Kidney (tissue), 14 donors: ENCODE measurements around the gene SOS2. TPM values are rescaled to one million over a fixed set of nuclear protein-coding genes. Genes with fewer than 3 reads are reported as not detected.

Experiments
- DNase-seq, 5 donors: peaks; one replicate each; pipeline ENCODE4 v3.0.0-alpha.2; 2013 to 2020
- FAIRE-seq: peaks from 2 replicates; lab custom pipeline; 2012; peaks lifted over from hg19 to GRCh38; lab: Jason Lieb, UNC
- H3K27ac ChIP-seq, 2 donors: one replicate each; pipeline ENCODE4 v1.7.0; 2013; ENCODE audit warnings: low read depth in 2 of 2, low read length in 2 of 2, inconsistent platforms in 1 of 2
- H3K27me3 ChIP-seq: one replicate; pipeline ENCODE4 v1.7.1; 2013; ENCODE audit warnings: low read length, inconsistent platforms; ENCODE audit not compliant: control insufficient read depth, insufficient read depth
- H3K36me3 ChIP-seq, 3 donors: one replicate each; pipeline versions ENCODE4 v1.7.0 to v1.7.1; 2013; ENCODE audit warnings: low read length in 3 of 3, control low read depth in 1 of 3, inconsistent platforms in 1 of 3; ENCODE audit not compliant: insufficient read depth in 3 of 3, control insufficient read depth in 2 of 3
- H3K4me1 ChIP-seq, 3 donors: one replicate each; pipeline versions ENCODE4 v1.7.0 to v1.7.1; 2013; ENCODE audit warnings: low read length in 3 of 3, inconsistent platforms in 1 of 3, low read depth in 1 of 3; ENCODE audit not compliant: control insufficient read depth in 2 of 3, insufficient read depth in 2 of 3
- H3K4me3 ChIP-seq, 3 donors: one replicate each; pipeline versions ENCODE4 v1.7.0 to v1.8.1; 2013; ENCODE audit warnings: low read length in 3 of 3, control low read depth in 1 of 3, inconsistent platforms in 1 of 3
- H3K9ac ChIP-seq, 3 donors: one replicate each; pipeline versions ENCODE4 v1.7.0 to v1.7.1; 2013; ENCODE audit warnings: low read length in 3 of 3, control low read depth in 1 of 3, inconsistent platforms in 1 of 3
- H3K9me3 ChIP-seq, 3 donors: one replicate each; pipeline versions ENCODE4 v1.7.0 to v1.7.1; 2013; ENCODE audit warnings: low read length in 3 of 3, control low read depth in 1 of 3, inconsistent platforms in 1 of 3; ENCODE audit not compliant: control insufficient read depth in 2 of 3, insufficient read depth in 1 of 3
- intact Hi-C: fragments of 100-400 bp; cut with DNase I; formaldehyde crosslinking; loops from one replicate; pipeline ENCODE4 v1.11.1; 2022
- polyA plus RNA-seq: library from polyadenylated mRNA; stranded (reverse); fragments of 350-450 nt; fragmentation: Illumina TruSeq; extraction: RNeasy Lipid Tissue Mini Kit (QIAGEN cat#74804); gene quantifications from one replicate; pipeline ENCODE4 v1.2.3, GENCODE V29; 2014; ENCODE audit warnings: low read depth, low replicate concordance; ENCODE audit not compliant: insufficient read depth
- total RNA-seq: library from RNA; stranded (reverse); fragmentation: NEBNext Ultra II Directional; extraction: Animal tissue kit (Norgen Biotek cat#: 25700); gene quantifications from one replicate; pipeline ENCODE4 v1.2.1, GENCODE V29; 2021
- TF ChIP-seq, protein P1 (sequence below): IDR thresholded peaks from 3 replicates; pipeline ENCODE4 v1.5.1; 2012; ENCODE audit warnings: mild to moderate bottlenecking, moderate library complexity, borderline replicate concordance; ENCODE audit not compliant: insufficient read depth; ENCODE audit errors: extremely low read depth
- donor health status: control.
- donor health status: control.
- donor health status: control.
- donor health status: control.
- donor health status: control.
- donor health status: DM: yes; HTN: yes; CAD: no.
- donor health status: Normal renal cell carcinoma (clear cell type).

Gene SOS2
- total and polyA plus RNA-seq, 2 donors from 2014 or later = 11.9 to 39.7 TPM

DNA sequence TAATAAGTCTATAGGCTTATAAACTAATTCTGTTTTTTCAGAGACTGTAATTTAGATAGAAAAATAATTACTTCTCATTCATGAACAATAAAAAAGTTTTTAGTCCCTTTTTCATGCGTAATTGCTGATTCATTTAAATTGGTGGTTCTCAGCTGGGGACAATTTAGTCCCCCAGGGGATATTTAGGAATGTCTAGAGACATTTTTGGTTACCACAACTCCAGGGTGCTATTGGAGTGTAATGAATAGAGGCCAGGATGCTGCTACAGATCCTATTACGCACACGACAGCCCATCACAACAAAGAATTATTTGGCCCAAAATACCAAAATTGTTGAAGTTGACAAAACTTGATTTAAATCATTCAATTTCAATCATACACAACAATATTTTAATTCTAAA, 92.2 kb downstream of the SOS2 start:
- DNase-seq = no peak
- Histone ChIP-seq H3K4me3 (no peak overlapping the region), H3K9ac (no peak overlapping the region), H3K4me1 (no peaks in the 10 kb centered on the region), H3K27ac (no peak overlapping the region), H3K36me3 (peaks cover 0 to 11% (median 2%) of the 10 kb centered on the region in 3 donors), H3K9me3 (no peaks in the 10 kb centered on the region), H3K27me3 (no peaks in the 10 kb centered on the region)
- no peak for FAIRE-seq
- TF ChIP-seq, protein P1, sequence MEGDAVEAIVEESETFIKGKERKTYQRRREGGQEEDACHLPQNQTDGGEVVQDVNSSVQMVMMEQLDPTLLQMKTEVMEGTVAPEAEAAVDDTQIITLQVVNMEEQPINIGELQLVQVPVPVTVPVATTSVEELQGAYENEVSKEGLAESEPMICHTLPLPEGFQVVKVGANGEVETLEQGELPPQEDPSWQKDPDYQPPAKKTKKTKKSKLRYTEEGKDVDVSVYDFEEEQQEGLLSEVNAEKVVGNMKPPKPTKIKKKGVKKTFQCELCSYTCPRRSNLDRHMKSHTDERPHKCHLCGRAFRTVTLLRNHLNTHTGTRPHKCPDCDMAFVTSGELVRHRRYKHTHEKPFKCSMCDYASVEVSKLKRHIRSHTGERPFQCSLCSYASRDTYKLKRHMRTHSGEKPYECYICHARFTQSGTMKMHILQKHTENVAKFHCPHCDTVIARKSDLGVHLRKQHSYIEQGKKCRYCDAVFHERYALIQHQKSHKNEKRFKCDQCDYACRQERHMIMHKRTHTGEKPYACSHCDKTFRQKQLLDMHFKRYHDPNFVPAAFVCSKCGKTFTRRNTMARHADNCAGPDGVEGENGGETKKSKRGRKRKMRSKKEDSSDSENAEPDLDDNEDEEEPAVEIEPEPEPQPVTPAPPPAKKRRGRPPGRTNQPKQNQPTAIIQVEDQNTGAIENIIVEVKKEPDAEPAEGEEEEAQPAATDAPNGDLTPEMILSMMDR = no peak
- intact Hi-C loops = no loop called here

GRCh38 chr14:50127802-50128201, 103.6 kb downstream of the SOS2 start:
- peaks cover 0 to 2% (median under 1%) of the 10 kb centered on the region in 3 donors for H3K4me1 ChIP-seq
- peaks cover 3 to 19% (median 11%) of the 10 kb centered on the region in 3 donors for H3K36me3 ChIP-seq
- no peak overlapping the region for H3K9ac ChIP-seq
- H3K27me3 ChIP-seq = no peaks in the 10 kb centered on the region
- no peaks in the 10 kb centered on the region for H3K9me3 ChIP-seq
- FAIRE-seq (no peak), DNase-seq (no peak)
- intact Hi-C loops = no loop called here
- TF ChIP-seq, protein P1 = no peak
- no peak overlapping the region for H3K27ac ChIP-seq
- H3K4me3 ChIP-seq = no peak overlapping the region

DNA sequence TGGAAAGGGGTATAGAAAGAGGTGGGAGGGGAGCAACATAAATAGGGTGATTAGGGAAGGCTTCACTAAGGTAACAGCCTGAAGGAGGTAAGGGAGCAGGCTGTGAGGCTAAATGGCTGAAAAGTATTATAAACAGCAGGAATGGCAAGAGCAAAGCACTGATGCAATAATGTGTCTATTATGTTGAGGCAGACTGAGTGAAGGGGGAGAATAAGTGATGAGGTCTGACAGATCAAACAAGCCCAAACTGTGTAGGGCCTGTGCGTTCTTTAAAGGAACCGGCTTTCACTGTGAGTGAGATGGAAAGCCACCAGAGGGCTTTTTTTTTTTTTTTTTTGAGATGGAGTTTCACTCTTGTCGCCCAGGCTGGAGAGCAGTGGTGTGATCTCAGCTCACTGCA, 108.3 kb downstream of the SOS2 start:
- Histone ChIP-seq H3K4me1 (peaks cover 0 to 14% (median 2%) of the 10 kb centered on the region in 3 donors), H3K27me3 (no peaks in the 10 kb centered on the region), H3K9me3 (no peaks in the 10 kb centered on the region), H3K9ac (no peak overlapping the region), H3K4me3 (no peak overlapping the region), H3K36me3 (peaks cover 2 to 12% (median 7%) of the 10 kb centered on the region in 3 donors), H3K27ac (no peak overlapping the region)
- DNase-seq (no peak), FAIRE-seq (no peak)
- TF ChIP-seq, protein P1 = no peak
- intact Hi-C loops = no loop called here

GRCh38 chr14:50122291-50122690, 109.1 kb downstream of the SOS2 start:
- intact Hi-C loops = no loop called here
- Histone ChIP-seq H3K4me3 (no peak overlapping the region), H3K9ac (peak overlapping the region in 1 of 3 donors; percentile 38), H3K27ac (peak overlapping the region in 1 of 2 donors; percentile 19), H3K36me3 (peaks cover 2 to 12% (median 7%) of the 10 kb centered on the region in 3 donors), H3K4me1 (peaks cover 0 to 14% (median 2%) of the 10 kb centered on the region in 3 donors), H3K27me3 (no peaks in the 10 kb centered on the region), H3K9me3 (no peaks in the 10 kb centered on the region)
- FAIRE-seq (no peak), DNase-seq (peak in 1 of 5 donors; percentile 38)
- TF ChIP-seq, protein P1 = no peak
